Activated CD8-positive, alpha-beta memory T cell treated with anti-CD3 and anti-CD28 coated beads, Interleukin-2, amount 50 U/mL, for 1 hour (primary cell): ENCODE measurements around the gene DNMBP.

Source experiments
- DNase-seq: peaks from one replicate; pipeline ENCODE4 v3.0.0-alpha.2; 2020; ENCODE audit errors: extremely low read depth

Gene DNMBP

DNA sequence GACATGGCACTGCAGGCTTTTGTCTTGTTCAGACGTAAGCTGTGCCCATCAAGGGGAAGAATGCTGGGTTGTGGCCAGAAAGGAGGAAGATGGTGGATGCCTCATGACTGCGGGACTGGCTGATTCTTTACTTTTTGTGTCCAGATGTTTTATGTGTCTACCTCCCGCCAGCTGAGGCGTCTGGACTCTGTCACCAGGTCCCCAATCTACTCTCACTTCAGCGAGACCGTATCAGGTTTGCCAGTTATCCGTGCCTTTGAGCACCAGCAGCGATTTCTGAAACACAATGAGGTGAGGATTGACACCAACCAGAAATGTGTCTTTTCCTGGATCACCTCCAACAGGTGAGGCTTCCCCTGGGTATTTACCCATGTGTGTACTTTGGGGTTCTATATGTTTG, 173.8 kb downstream of the DNMBP start:
- DNase-seq = no peak

GRCh38 chr10:99834410-99834809, 175.3 kb downstream of the DNMBP start:
- DNase-seq = no peak

GRCh38 chr10:99832439-99832838, 177.3 kb downstream of the DNMBP start:
- DNase-seq = no peak

- no peak for DNase-seq
Observed at GRCh38 chr10:99828464-99828863, 181.3 kb downstream of the DNMBP start.

DNA sequence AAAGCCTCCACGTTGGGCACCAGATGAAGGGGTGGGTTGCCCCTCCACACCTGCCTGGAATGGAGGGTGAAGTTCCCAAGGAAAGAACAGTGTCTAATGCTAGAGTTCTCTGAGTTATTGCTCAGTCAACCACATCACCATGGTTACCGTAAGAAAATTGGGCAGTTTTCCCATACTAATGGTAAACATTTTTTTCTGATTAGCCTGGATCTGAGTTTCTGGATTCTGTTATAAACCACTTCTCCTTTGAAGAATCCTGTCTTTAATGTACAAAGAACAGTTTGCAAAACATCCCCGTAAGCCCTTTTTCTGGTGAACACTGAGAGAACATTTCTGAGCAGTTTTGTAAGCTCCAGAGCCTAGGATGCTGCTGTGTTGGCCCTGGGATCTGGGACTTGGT, 181.8 kb downstream of the DNMBP start:
- DNase-seq = no peak
